Activated T-helper 9 cell treated with anti-CD3 and anti-CD28 coated beads, Interleukin-2, amount 50 U/mL, for 16 hours (primary cell): ENCODE measurements around the gene RELL2.
A peak's percentile ranks its signal among the peaks of the same experiment; 100 is the strongest.

Experiments
- DNase-seq: peaks from one replicate; pipeline ENCODE4 v3.0.0-alpha.2; 2020; ENCODE audit warnings: low read depth

Gene RELL2

GRCh38 chr5:141680178-141680577 lies 43.4 kb downstream of the RELL2 start:
- no peak for DNase-seq

DNA sequence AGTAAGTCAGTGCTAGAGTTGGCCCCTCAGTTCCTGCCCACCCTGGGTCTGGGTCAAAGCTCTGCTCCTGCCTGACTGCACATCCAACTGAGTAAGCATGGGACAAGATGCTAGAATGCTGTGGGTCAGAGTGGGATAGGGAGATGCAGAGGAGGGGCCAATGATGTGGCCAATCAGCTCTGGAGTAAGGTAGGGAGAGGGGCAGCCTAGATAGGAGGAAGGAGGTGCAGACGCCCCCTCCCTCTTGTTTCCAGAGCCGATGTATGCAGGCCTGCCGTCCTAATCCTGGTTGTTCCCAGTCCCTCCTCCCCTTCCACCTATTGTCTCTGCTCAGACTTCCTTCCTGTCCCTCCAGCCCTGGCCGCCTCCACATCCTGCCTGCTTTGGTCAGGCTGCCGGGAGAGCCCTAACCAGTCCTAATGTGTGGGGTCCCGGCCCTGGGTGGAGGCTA lies 44.0 kb downstream of the RELL2 start:
- DNase-seq = no peak

DNA sequence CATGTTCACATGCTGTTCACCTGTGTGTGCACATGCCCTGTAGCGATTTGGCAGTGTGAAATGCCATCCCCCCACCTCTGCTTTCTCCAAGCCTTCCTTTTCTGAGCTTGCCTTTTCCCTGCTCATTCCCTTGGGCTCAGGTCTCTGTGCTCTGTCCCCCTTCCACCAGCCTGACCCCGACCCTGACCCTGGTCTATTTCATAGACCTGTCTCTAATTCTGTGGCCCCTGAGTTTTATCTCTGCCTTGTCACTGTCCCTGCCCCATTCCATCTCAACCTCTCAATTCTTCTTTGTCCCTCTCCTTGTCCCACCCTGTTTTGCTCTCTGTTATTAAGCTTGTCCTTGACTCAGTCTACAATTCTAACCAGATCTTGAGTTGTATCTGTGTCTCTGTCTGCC lies 44.5 kb downstream of the RELL2 start:
- no peak for DNase-seq

GRCh38 chr5:141681695-141682641 lies 45.2 kb downstream of the RELL2 start, which contains the start of gene ARAP3:
Gene ARAP3 (minus strand): TSS chr5:141682230. CDS start chr5:141680486, 1,744 bp downstream.
- peak; percentile 32 for DNase-seq

DNA sequence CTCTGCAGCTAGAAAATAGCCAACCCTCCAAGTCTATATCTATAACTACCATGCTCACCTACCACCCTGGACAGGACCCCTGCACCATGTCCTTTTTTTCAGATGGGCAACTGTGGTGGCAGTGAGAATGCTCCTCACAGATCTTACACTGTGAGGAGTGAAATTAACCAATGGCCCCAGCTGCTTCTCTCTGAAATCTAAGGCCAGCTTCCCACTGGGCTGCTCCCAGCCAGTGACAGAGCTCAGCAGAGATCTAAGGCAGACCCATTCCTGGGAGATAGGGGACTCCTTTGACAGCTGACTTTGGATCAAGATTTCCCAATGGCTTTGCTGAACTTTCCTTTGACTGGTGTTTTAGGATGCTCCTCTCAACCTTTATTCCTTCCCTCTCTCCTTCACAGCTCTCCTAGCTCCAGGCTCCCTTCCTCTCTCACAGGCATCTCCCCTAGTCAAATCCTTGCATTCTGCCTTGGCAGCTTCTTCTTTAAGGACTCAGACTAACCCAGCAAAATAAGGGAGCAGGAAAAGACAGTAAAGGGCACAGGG lies 46.9 kb downstream of the RELL2 start:
- DNase-seq = no peak

- no peak for DNase-seq
Observed at GRCh38 chr5:141685591-141685990, 48.8 kb downstream of the RELL2 start.

DNA sequence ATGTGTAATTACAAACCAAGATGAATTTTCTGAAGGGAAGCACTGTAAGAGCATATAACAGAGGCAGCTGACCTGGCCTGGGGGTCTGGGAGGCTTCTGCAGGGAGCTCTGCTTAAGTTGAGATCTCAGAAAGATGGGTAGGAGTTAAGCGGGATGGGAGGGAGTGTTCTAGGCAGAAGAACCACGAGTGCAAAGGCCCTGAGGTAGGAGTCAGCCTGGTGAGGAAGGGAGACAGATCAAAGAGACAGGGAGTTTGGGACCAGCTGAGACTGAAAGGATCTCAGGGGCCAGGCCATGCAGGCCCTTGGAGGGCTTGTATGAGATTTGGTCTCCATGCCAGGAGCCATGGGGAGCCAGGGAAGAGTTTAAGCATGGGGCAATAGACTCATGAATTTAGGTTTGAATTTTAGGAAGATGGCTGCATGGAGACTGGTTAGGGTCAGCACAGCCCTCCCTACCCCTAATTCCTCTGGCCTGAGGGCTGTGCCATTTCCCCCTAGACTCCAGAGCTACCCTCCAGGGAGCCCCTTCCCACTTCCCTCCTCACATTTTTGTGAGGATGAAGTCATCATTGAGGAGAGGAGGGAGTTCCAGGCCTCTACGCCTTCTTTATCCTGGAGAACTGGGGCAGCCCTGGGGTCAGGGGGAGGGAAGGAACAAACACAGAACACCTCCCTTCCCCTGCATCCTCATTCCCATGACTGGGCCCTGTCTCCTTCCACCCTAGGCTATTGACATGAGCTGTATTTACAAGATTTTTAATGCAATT lies 50.0 kb downstream of the RELL2 start:
- no peak for DNase-seq
